ENCODE results near the gene MIAT. TPM values are rescaled to one million over a fixed set of nuclear protein-coding genes. Genes with fewer than 3 reads are reported as not detected.
A peak's percentile ranks its signal among the peaks of the same experiment; 100 is the strongest.

MIAT gene
- total and polyA plus RNA-seq, 2 of the 8 experiments (the other 6 are each of a cell fraction or from before 2014, with no cell fraction given), result 27.6 to 36.0 TPM

DNA sequence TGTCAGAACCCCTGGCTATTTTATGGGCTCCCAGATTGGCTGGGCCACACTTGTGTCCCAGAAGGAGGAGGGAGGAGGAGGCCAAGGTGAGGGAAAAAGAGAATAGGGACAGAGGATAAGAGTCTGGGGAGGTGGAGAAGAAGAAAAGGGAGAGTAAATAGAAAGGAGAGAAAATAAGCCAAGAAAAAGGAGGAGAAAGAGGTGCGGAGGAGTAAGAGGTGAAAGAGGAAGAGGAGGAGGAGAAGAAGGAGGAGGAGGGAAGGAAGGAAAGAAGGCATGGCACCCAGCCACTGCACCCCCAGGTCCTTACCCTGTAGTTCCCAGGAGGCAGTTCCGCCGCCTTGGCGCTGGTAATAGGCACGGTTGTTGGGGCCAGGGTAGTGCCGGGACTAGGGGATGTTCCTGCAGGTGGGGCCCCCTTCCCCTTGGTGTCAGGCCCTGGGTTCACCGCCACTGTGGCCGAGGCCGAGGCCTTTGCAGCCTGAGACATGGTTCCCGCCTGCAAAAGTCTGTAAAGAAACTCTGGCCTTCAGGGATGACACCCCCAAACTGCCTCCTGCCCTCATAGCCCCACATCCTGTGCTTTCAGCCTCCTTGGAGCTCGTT is 41.5 kb upstream of the MIAT start:
- H3K14ac ChIP-seq (ENCODE audit: insufficient read length), result no peak overlapping the region
- H3K27me3 ChIP-seq (replicated peaks in 1 of 4; ENCODE audit: control insufficient read depth in 3 of 4, extremely low read depth in 1 of 4, insufficient read depth in 3 of 4, low read length in 3 of 4), result peaks cover 5 to 31% (median 26%) of the 10 kb centered on the region in 4 experiments
- peak overlapping the region; percentile 92; the same call in 1 of the 2 replicates for H2BK12ac ChIP-seq (ENCODE audit: low read depth, low read length)
- no peak overlapping the region for H4K8ac ChIP-seq (ENCODE audit: extremely low read depth, insufficient read depth, low read length)
- H2BK120ac ChIP-seq (replicated peaks; ENCODE audit: low read depth, low read length), result no peak overlapping the region
- no peak overlapping the region for H3K9ac ChIP-seq (replicated peaks in 1 of 4; ENCODE audit: extremely low read depth in 1 of 4, low read depth in 3 of 4, low read length in 3 of 4)
- no peaks in the 10 kb centered on the region for H3K79me1 ChIP-seq (ENCODE audit: low read depth, low read length)
- no peak for DNase-seq (ENCODE audit: low read depth in 1 of 2, low spot score in 2 of 2)
- no peak overlapping the region for H2BK15ac ChIP-seq (ENCODE audit: low read length)
- peak overlapping the region; percentile 79 for H4K91ac ChIP-seq (replicated peaks; ENCODE audit: insufficient read length, low read length)
- peaks cover 22 to 43% (median 29%) of the 10 kb centered on the region in 4 experiments for H3K4me1 ChIP-seq (replicated peaks in 1 of 4; ENCODE audit: control insufficient read depth in 3 of 4, insufficient read depth in 4 of 4, low read length in 3 of 4)
- ChIA-PET POLR2A (ENCODE audit: partially characterized antibody) (interaction anchor here (0.7 to 1.3 kb wide), 5 partner anchors 8 to 68 kb away, joined by 3 to 5 read pairs (median 3); no protein-coding TSS in a partner anchor), CTCF (ENCODE audit: partially characterized antibody) (interaction anchor here (0.8 to 2.1 kb wide), 4 partner anchors 14 to 51 kb away, joined by 3 to 5 read pairs (median 4); no protein-coding TSS in a partner anchor)
- peak overlapping the region; percentile 89; the same call in 1 of the 2 replicates for H2AK5ac ChIP-seq (ENCODE audit: low read depth, low read length)
- no peak overlapping the region for H3K56ac ChIP-seq (replicated peaks; ENCODE audit: insufficient read length, low read depth, low read length)
- FAIRE-seq, result no peak
- 0 out of 4 replicates have a peak overlapping the region, but pooled peaks of 1 of the 2 experiments have one; percentile 31 for H3K4me2 ChIP-seq (ENCODE audit: insufficient read depth in 1 of 2, low read depth in 2 of 2, low read length in 2 of 2)
- H3K27ac ChIP-seq (ENCODE audit: low read depth, low read length), result no peak overlapping the region
- H3K23me2 ChIP-seq (ENCODE audit: low read depth, low read length), result no peaks in the 10 kb centered on the region; the same call in 1 of the 2 replicates
- TF ChIP-seq TEAD4 (IDR thresholded peaks at IDR 0.05; ENCODE audit: low read depth, low read length), result no peak
- TF ChIP-seq SP4 (IDR thresholded peaks at IDR 0.05; ENCODE audit: low read length), result no peak
- TF ChIP-seq NANOG (IDR thresholded peaks at IDR 0.05; ENCODE audit: insufficient read depth, low read depth, low read length, poor library complexity, severe bottlenecking), result no peak
- TF ChIP-seq EZH2 (IDR thresholded peaks at IDR 0.05; ENCODE audit: low read depth, low read length, severe bottlenecking), result peak; percentile 7
- peak overlapping the region; percentile 79; the same call in 1 of the 2 replicates for H2BK5ac ChIP-seq (ENCODE audit: low read depth, low read length)
- no peak overlapping the region for H2AFZ ChIP-seq (ENCODE audit: low read length)
- peak overlapping the region; percentile 16; the same call in 1 of the 2 replicates for H3K18ac ChIP-seq (ENCODE audit: extremely low read depth, low read length)
- no peaks in the 10 kb centered on the region for H4K20me1 ChIP-seq (replicated peaks in 1 of 2; ENCODE audit: control insufficient read depth in 1 of 2, insufficient read depth in 2 of 2, low read length in 2 of 2)
- H4K5ac ChIP-seq (ENCODE audit: insufficient read length, low read depth, low read length), result no peak overlapping the region
- H3K36me3 ChIP-seq (ENCODE audit: control insufficient read depth in 2 of 4, insufficient read depth in 4 of 4, low read length in 3 of 4), result no peaks in the 10 kb centered on the region
- H3K9me3 ChIP-seq (ENCODE audit: insufficient read depth in 2 of 2, low read depth in 1 of 2, low read length in 1 of 2), result no peaks in the 10 kb centered on the region
- no peaks in the 10 kb centered on the region for H3K79me2 ChIP-seq (ENCODE audit: control insufficient read depth in 1 of 2, insufficient read depth in 2 of 2, low read length in 2 of 2)
- 85 to 100% methylated on average over 1 to 11 of the region's 11 CpGs for WGBS, 2 experiments (ENCODE audit: extremely low coverage in 1 of 2, insufficient coverage in 1 of 2, insufficient read length in 1 of 2, insufficient replicate concordance in 2 of 2, low coverage in 1 of 2, low lambda C conversion rate in 2 of 2, missing lambda C conversion rate in 1 of 2)
- peak overlapping the region; percentile 84 for H2BK20ac ChIP-seq (ENCODE audit: low read length)
- H3K4ac ChIP-seq (replicated peaks; ENCODE audit: insufficient read length, low read depth, low read length), result no peak overlapping the region
- H3K23ac ChIP-seq (ENCODE audit: insufficient read length), result no peak overlapping the region
- no peak overlapping the region for H3K4me3 ChIP-seq (ENCODE audit: extremely low read depth in 1 of 4, insufficient read depth in 2 of 4, low read depth in 3 of 4, low read length in 4 of 4)

Data from H1 (cell line).